ENCODE results near the gene PTPRQ. TPM values are rescaled to one million over a fixed set of nuclear protein-coding genes. Genes with fewer than 3 reads are reported as not detected.
A peak's percentile ranks its signal among the peaks of the same experiment; 100 is the strongest.
"Not testable (repeated sequence)": the region's sequence is repeated elsewhere in the genome, so short reads cannot be mapped to it uniquely, and the experiment has no call there.

PTPRQ gene
- total RNA-seq, 1 donor from 2014 or later, result 0.07 TPM

DNA sequence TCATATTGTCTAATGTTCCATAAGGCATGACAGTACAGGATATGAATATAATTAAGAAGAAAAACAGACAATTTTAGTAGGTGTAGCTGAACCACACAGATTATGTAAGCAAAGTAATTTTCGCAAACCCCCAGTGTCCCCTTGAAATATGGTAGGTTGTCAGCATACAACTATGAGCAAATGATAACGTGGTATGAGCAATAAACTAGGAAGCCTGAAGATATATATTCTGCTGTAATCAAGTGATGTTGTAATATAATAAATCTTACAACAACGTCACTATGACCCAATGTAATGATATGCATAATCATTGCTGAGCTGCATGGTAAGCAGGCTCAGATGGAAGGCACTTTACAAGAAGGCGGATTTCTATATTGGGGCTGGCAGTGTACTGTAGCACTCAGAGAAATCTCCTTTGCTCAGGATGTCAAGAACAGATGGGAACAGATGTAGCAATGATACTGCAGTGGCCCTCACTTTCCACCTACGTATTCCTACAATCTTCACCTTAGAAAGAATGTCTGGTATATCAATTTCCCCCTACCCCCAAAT, 215.6 kb downstream of the PTPRQ start:
- Histone ChIP-seq H3K9me3 (ENCODE audit: low read depth) (no peaks in the 10 kb centered on the region), H3K27ac (no peak overlapping the region), H2AFZ (replicated peaks) (no peak overlapping the region), H3F3A (ENCODE audit: low read depth) (no peaks in the 10 kb centered on the region), H3K27me3 (no peaks in the 10 kb centered on the region), H3K9ac (no peak overlapping the region), H3K4me1 (no peaks in the 10 kb centered on the region), H4K20me1 (ENCODE audit: low read depth) (no peaks in the 10 kb centered on the region), H3K4me3 (no peak overlapping the region), H3K36me3 (no peaks in the 10 kb centered on the region), H3K79me2 (ENCODE audit: low read depth) (no peaks in the 10 kb centered on the region), H3K4me2 (no peak overlapping the region)
- no peak overlapping the region for H3K4me3 Mint-ChIP-seq
- no peak for DNase-seq (ENCODE audit: low spot score)
- no peaks in the 10 kb centered on the region for H3K27me3 Mint-ChIP-seq (ENCODE audit: insufficient read depth, low read depth)
- TF ChIP-seq EZH2 (IDR thresholded peaks at IDR 0.05), result no peak
- no peak for TF ChIP-seq EZH2phosphoT487 (IDR thresholded peaks at IDR 0.05)
- TF ChIP-seq, protein P1, sequence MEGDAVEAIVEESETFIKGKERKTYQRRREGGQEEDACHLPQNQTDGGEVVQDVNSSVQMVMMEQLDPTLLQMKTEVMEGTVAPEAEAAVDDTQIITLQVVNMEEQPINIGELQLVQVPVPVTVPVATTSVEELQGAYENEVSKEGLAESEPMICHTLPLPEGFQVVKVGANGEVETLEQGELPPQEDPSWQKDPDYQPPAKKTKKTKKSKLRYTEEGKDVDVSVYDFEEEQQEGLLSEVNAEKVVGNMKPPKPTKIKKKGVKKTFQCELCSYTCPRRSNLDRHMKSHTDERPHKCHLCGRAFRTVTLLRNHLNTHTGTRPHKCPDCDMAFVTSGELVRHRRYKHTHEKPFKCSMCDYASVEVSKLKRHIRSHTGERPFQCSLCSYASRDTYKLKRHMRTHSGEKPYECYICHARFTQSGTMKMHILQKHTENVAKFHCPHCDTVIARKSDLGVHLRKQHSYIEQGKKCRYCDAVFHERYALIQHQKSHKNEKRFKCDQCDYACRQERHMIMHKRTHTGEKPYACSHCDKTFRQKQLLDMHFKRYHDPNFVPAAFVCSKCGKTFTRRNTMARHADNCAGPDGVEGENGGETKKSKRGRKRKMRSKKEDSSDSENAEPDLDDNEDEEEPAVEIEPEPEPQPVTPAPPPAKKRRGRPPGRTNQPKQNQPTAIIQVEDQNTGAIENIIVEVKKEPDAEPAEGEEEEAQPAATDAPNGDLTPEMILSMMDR (IDR thresholded peaks at IDR 0.05), result no peak
- no peak overlapping the region for H3K27ac Mint-ChIP-seq
- H3K4me1 Mint-ChIP-seq, result no peaks in the 10 kb centered on the region
- H3K9me3 Mint-ChIP-seq, result no peaks in the 10 kb centered on the region
- H3K36me3 Mint-ChIP-seq, result no peaks in the 10 kb centered on the region

DNA sequence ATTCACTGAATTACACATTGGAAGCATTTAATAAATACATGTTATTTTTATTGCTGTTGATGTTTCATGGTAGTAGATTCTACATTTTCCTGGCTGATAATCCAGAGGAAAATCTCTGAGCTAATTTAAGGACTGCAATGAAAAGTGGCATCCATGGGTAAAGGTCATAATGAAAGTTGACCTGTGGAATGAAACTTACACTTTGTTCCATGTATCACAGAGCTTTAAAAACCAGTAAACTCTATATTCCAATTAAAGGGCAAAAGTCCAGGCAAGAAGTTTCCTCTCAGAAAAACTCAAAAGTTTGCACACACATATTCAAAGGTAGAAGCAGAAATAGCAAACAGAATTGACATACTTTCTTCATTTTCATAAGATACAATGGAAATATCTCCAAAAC, 218.6 kb downstream of the PTPRQ start:
- H3K4me2 ChIP-seq, result no peak overlapping the region
- no peak overlapping the region for H2AFZ ChIP-seq (replicated peaks)
- H3K4me3 ChIP-seq, result no peak overlapping the region
- no peak overlapping the region for H3K9ac ChIP-seq
- Mint-ChIP-seq H3K4me3 (no peak overlapping the region), H3K4me1 (no peaks in the 10 kb centered on the region), H3K27me3 (ENCODE audit: insufficient read depth, low read depth) (no peaks in the 10 kb centered on the region), H3K27ac (no peak overlapping the region), H3K36me3 (no peaks in the 10 kb centered on the region), H3K9me3 (no peaks in the 10 kb centered on the region)
- no peaks in the 10 kb centered on the region for H3K36me3 ChIP-seq
- no peaks in the 10 kb centered on the region for H3F3A ChIP-seq (ENCODE audit: low read depth)
- no peaks in the 10 kb centered on the region for H4K20me1 ChIP-seq (ENCODE audit: low read depth)
- no peak for DNase-seq (ENCODE audit: low spot score)
- no peaks in the 10 kb centered on the region for H3K9me3 ChIP-seq (ENCODE audit: low read depth)
- H3K79me2 ChIP-seq (ENCODE audit: low read depth), result no peaks in the 10 kb centered on the region
- no peaks in the 10 kb centered on the region for H3K4me1 ChIP-seq
- H3K27ac ChIP-seq, result no peak overlapping the region
- TF ChIP-seq EZH2phosphoT487 (IDR thresholded peaks at IDR 0.05) (no peak), EZH2 (IDR thresholded peaks at IDR 0.05) (no peak)
- TF ChIP-seq, protein P1 (IDR thresholded peaks at IDR 0.05), result no peak
- no peaks in the 10 kb centered on the region for H3K27me3 ChIP-seq

DNA sequence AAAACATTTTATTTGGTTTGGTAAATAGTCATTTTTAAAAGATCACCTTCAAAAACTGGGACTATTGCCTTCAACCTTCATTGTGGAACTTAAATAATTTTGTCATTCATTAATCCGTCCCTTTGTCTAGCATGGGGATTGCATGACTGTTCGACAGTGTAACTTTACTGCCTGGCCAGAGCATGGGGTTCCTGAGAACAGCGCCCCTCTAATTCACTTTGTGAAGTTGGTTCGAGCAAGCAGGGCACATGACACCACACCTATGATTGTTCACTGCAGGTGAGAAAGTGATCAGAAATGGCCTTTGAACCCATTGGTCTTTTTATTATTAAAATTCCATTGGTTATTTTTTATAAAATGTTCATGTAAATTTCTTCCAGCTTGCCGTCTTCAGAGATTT, 226.2 kb downstream of the PTPRQ start:
- H3K4me1 Mint-ChIP-seq, result no peaks in the 10 kb centered on the region
- Histone ChIP-seq H3K27ac (no peak overlapping the region), H3K4me1 (no peaks in the 10 kb centered on the region), H3K36me3 (no peaks in the 10 kb centered on the region), H3K9ac (no peak overlapping the region), H3K4me2 (no peak overlapping the region), H3K9me3 (ENCODE audit: low read depth) (no peaks in the 10 kb centered on the region), H2AFZ (replicated peaks) (no peak overlapping the region), H3K79me2 (ENCODE audit: low read depth) (no peaks in the 10 kb centered on the region), H3K27me3 (no peaks in the 10 kb centered on the region), H3F3A (ENCODE audit: low read depth) (no peaks in the 10 kb centered on the region), H4K20me1 (ENCODE audit: low read depth) (no peaks in the 10 kb centered on the region), H3K4me3 (no peak overlapping the region)
- TF ChIP-seq EZH2 (IDR thresholded peaks at IDR 0.05), result no peak
- TF ChIP-seq, protein P1 (IDR thresholded peaks at IDR 0.05), result no peak
- no peak for TF ChIP-seq EZH2phosphoT487 (IDR thresholded peaks at IDR 0.05)
- H3K27ac Mint-ChIP-seq, result no peak overlapping the region
- H3K27me3 Mint-ChIP-seq (ENCODE audit: insufficient read depth, low read depth), result no peaks in the 10 kb centered on the region
- DNase-seq (ENCODE audit: low spot score), result no peak
- H3K9me3 Mint-ChIP-seq, result no peaks in the 10 kb centered on the region
- H3K36me3 Mint-ChIP-seq, result no peaks in the 10 kb centered on the region
- no peak overlapping the region for H3K4me3 Mint-ChIP-seq

DNA sequence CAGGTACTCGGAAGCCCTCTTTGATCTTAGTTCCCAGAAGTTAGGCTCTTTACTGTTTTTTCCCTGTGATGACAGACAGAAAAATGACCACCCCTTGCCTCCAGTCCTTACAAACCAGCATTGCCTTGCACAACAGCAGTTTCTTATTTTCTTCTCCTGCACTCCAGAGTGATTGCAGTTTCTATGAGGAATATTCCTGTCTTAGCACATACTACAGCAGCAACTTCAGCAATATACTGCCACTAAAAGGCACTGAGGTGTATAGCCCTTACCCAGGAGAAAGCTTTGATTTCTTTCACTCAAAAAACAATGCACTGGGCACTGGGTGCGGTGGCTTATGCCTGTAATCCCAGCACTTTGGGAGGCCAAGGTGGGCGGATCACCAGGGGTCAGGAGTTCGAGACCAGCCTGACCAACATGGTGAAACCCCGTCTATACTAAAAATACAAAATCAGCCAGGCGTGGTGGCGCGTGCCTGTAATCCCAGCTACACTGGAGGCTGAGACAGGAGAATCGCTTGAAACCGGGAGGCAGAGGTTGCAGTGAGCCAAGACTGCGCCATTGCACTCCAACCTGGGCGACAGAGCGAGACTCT, 232.1 kb downstream of the PTPRQ start:
- not testable (repeated sequence) for H3K36me3 ChIP-seq; H3K4me1 ChIP-seq; H3K27me3 ChIP-seq; H3K4me1 Mint-ChIP-seq; H3K4me3 ChIP-seq; H3K79me2 ChIP-seq (ENCODE audit: low read depth); H3K27ac Mint-ChIP-seq; H3K9ac ChIP-seq; H3K4me3 Mint-ChIP-seq; DNase-seq (ENCODE audit: low spot score); H3K27me3 Mint-ChIP-seq (ENCODE audit: insufficient read depth, low read depth); H3F3A ChIP-seq (ENCODE audit: low read depth); H2AFZ ChIP-seq (replicated peaks); H3K4me2 ChIP-seq; H3K9me3 ChIP-seq (ENCODE audit: low read depth); H4K20me1 ChIP-seq (ENCODE audit: low read depth); H3K36me3 Mint-ChIP-seq; H3K9me3 Mint-ChIP-seq
- H3K27ac ChIP-seq, result peak overlapping the region; percentile 33

All from neural progenitor cell (in vitro differentiated cells).